Fibroblast of skin of right biceps (primary cell): ENCODE results near the gene RRP8.

Experiments
- DNase-seq: peaks from one replicate; pipeline ENCODE4 v3.0.0-alpha.2; 2013

Gene RRP8

GRCh38 chr11:6599449-6599848, 4.0 kb downstream of the RRP8 start:
- no peak for DNase-seq

- no peak for DNase-seq
These were observed 4.9 kb downstream of the RRP8 start for GRCh38 chr11:6598555-6598954.

GRCh38 chr11:6596239-6596877, 7.1 kb downstream of the RRP8 start:
- DNase-seq, result no peak

GRCh38 chr11:6594142-6594768, 9.2 kb downstream of the RRP8 start:
- no peak for DNase-seq

- DNase-seq, result no peak
These were observed 15.4 kb downstream of the RRP8 start for GRCh38 chr11:6588018-6588417.

GRCh38 chr11:6587360-6587953, 16.0 kb downstream of the RRP8 start:
- no peak for DNase-seq

- DNase-seq, result peak; percentile 18
These were observed 16.7 kb downstream of the RRP8 start for GRCh38 chr11:6586434-6587359.

GRCh38 chr11:6584528-6584927, 18.9 kb downstream of the RRP8 start:
- no peak for DNase-seq

GRCh38 chr11:6583584-6583983, 19.8 kb downstream of the RRP8 start:
- DNase-seq, result no peak

GRCh38 chr11:6579681-6580080, 23.7 kb downstream of the RRP8 start:
- no peak for DNase-seq

- DNase-seq, result no peak
These were observed 25.3 kb downstream of the RRP8 start for GRCh38 chr11:6578134-6578533.

- DNase-seq, result peak; percentile 82
These were observed 26.7 kb downstream of the RRP8 start for GRCh38 chr11:6576471-6577373.

- no peak for DNase-seq
These were observed 28.4 kb downstream of the RRP8 start for GRCh38 chr11:6574816-6575715.

GRCh38 chr11:6572215-6572614, 31.2 kb downstream of the RRP8 start:
- peak; percentile 85 for DNase-seq

GRCh38 chr11:6571434-6572008, 31.9 kb downstream of the RRP8 start:
- DNase-seq, result no peak

GRCh38 chr11:6570691-6571427, 32.6 kb downstream of the RRP8 start:
- DNase-seq, result no peak

- no peak for DNase-seq
These were observed 33.7 kb downstream of the RRP8 start for GRCh38 chr11:6569706-6570105.

GRCh38 chr11:6568191-6568918, 35.1 kb downstream of the RRP8 start:
- peak; percentile 85 for DNase-seq

GRCh38 chr11:6567371-6567745, 36.1 kb downstream of the RRP8 start:
- no peak for DNase-seq
